SU-DHL-6 (cell line): ENCODE data around the gene BICD1.

Experiments
- H2AFZ ChIP-seq: fragments of 200-600 bp; sonication (generic); 2 replicates; pipeline ENCODE4 v1.6.1; 2014; ENCODE audit warnings: low read depth, mild to moderate bottlenecking, moderate library complexity, mixed read lengths, antibody characterized with exemption, low read length; ENCODE audit not compliant: severe bottlenecking
- H3F3A ChIP-seq: fragments of 200-600 bp; shearing (Covaris generic); 2 replicates; pipeline ENCODE4 v1.6.0; 2016; ENCODE audit warnings: antibody characterized with exemption, mild to moderate bottlenecking; ENCODE audit not compliant: insufficient read depth
- H3K27ac ChIP-seq: fragments of 200-600 bp; sonication (generic); 2 replicates; pipeline ENCODE4 v1.5.1; 2016; ENCODE audit warnings: low read depth, mild to moderate bottlenecking, low read length, moderate library complexity, mixed read lengths
- H3K27me3 ChIP-seq: fragments of 200-600 bp; sonication (generic), shearing (Covaris generic); 2 replicates; pipeline ENCODE4 v1.6.0; 2014; ENCODE audit warnings: mild to moderate bottlenecking, low read length
- H3K36me3 ChIP-seq: fragments of 200-600 bp; sonication (generic); 2 replicates; pipeline ENCODE4 v1.6.1; 2014; ENCODE audit warnings: mild to moderate bottlenecking, low read length, mixed read lengths
- H3K4me2 ChIP-seq: fragments of 300-600, 200-600 bp; shearing (Covaris generic), sonication (generic); 2 replicates; pipeline ENCODE4 v1.6.0; 2014; ENCODE audit warnings: low read length, low read depth, mild to moderate bottlenecking; ENCODE audit not compliant: poor library complexity, severe bottlenecking
- H3K4me3 ChIP-seq: fragments of 200-600 bp; sonication (generic); 2 replicates; pipeline ENCODE4 v1.5.1; 2014; ENCODE audit warnings: antibody characterized with exemption, low read length, mild to moderate bottlenecking, mixed read lengths; ENCODE audit not compliant: insufficient read depth, poor library complexity, severe bottlenecking
- H3K79me2 ChIP-seq: fragments of 200-600 bp; sonication (generic); 2 replicates; pipeline ENCODE4 v1.6.1; 2014; ENCODE audit warnings: mild to moderate bottlenecking, low read length, moderate library complexity; ENCODE audit not compliant: insufficient read depth
- H3K9ac ChIP-seq: fragments of 200-600 bp; sonication (generic); 2 replicates; pipeline ENCODE4 v1.7.0; 2014; ENCODE audit warnings: mild to moderate bottlenecking, low read length
- H3K9me2 ChIP-seq: fragments of 200-600 bp; sonication (generic); replicated peaks from 2 replicates; pipeline ENCODE4 v1.6.1; 2014; ENCODE audit warnings: low read length; ENCODE audit not compliant: insufficient read depth
- H3K9me3 ChIP-seq: fragments of 200-600 bp; sonication (generic); 2 replicates; pipeline ENCODE4 v1.6.1; 2014; ENCODE audit warnings: low read length, mixed read lengths; ENCODE audit not compliant: insufficient read depth
- H4K20me1 ChIP-seq: fragments of 200-600 bp; sonication (generic); 2 replicates; pipeline ENCODE4 v1.6.1; 2014; ENCODE audit warnings: low read depth, mild to moderate bottlenecking, antibody characterized with exemption, low read length, moderate library complexity, mixed read lengths
- CTCF ChIP-seq: fragments of 200-600 bp; sonication (generic); IDR thresholded peaks from one replicate; pipeline ENCODE4 v1.5.1; 2017; ENCODE audit warnings: antibody characterized with exemption, mild to moderate bottlenecking, low read length, moderate library complexity; ENCODE audit not compliant: insufficient read depth, poor library complexity, severe bottlenecking
- EZH2phosphoT487 ChIP-seq: fragments of 200-600 bp; sonication (generic), shearing (Covaris generic); conservative IDR thresholded peaks from 2 replicates; pipeline ENCODE4 v1.6.1; 2018; ENCODE audit warnings: mild to moderate bottlenecking, antibody characterized with exemption, low read length, moderate library complexity, mixed read lengths

Gene BICD1

DNA sequence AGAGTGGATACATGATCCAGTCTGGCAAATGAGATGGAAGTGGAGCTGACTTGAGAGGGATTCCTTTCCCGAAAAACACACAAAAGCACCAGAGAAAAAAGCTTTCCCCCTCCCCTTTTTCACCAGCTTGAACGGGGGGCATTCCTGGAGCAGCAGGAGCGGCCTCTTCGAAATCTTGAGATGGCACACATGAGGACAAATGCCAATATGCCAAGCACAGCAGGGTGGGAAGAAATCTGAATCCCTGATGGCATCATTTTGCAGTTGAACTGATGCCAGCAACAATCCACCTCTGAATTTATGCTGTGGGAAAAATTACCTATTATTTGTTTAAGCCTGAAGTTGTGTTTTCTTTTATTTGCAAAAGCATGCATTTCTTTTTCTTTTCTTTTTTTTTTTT lies 29.7 kb upstream of the BICD1 start:
- no peaks in the 10 kb centered on the region for H3K9me3 ChIP-seq
- TF ChIP-seq CTCF: no peak
- TF ChIP-seq EZH2phosphoT487: no peak
- H3K36me3 ChIP-seq: no peaks in the 10 kb centered on the region
- H3K79me2 ChIP-seq: no peaks in the 10 kb centered on the region
- no peaks in the 10 kb centered on the region for H3F3A ChIP-seq
- H4K20me1 ChIP-seq: no peaks in the 10 kb centered on the region
- H3K4me2 ChIP-seq: no peak overlapping the region
- H2AFZ ChIP-seq: no peak overlapping the region
- no peaks in the 10 kb centered on the region for H3K27me3 ChIP-seq
- H3K27ac ChIP-seq: no peak overlapping the region
- H3K4me3 ChIP-seq: no peak overlapping the region
- no peak overlapping the region for H3K9ac ChIP-seq
- no peaks in the 10 kb centered on the region for H3K9me2 ChIP-seq

DNA sequence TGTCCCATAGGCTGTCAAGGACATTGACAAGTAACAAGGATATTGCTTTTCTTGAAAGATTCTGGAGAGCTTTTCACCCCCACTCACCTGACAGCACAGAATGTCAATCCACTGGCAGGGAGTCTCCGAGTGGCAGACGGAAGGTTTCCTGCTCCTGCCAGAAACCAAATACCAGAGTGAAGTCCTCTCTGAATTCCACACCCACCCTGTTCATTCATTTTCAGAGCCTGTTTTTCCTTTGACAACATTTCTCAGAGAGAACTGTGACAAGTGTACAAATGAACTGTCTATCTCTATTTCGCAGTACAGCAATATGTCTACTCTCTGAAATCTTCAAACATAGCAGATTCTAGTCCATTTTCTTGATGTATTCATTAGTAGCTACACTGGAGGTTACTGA lies 26.2 kb upstream of the BICD1 start:
- H3K79me2 ChIP-seq: no peaks in the 10 kb centered on the region
- no peaks in the 10 kb centered on the region for H3K9me3 ChIP-seq
- no peak for TF ChIP-seq CTCF
- TF ChIP-seq EZH2phosphoT487: no peak

DNA sequence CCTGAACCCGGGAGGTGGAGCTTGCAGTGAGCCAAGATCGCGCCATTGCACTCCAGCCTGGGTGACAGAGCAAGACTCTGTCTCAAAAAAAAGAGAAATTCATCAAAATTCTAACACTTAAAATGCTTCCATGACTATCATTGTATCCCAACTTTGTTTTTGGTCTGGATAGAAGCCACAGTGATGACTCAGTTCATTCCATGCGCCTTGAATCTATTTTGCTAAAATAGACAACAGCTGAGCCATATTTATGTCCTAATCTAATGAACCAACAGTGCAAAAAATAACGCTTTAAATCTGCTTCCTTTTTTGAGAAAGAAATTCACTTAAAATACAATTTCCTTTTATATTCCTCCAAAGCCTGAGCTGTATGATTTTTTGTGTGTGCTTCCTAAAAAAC lies 23.2 kb upstream of the BICD1 start:
- Histone ChIP-seq H3K4me2 (no peak overlapping the region), H3K27ac (no peak overlapping the region), H3K9me3 (no peaks in the 10 kb centered on the region), H3K27me3 (no peaks in the 10 kb centered on the region), H3K4me3 (no peak overlapping the region), H3K9me2 (no peaks in the 10 kb centered on the region), H3K79me2 (no peaks in the 10 kb centered on the region), H4K20me1 (no peaks in the 10 kb centered on the region), H3K36me3 (no peaks in the 10 kb centered on the region), H3K9ac (no peak overlapping the region), H3F3A (no peaks in the 10 kb centered on the region), H2AFZ (no peak overlapping the region)
- no peak for TF ChIP-seq CTCF
- TF ChIP-seq EZH2phosphoT487: no peak

More for the DNA sequence above, 26.2 kb upstream of the BICD1 start:
- Histone ChIP-seq H3K27ac (no peak overlapping the region), H3K4me3 (no peak overlapping the region), H3K9ac (no peak overlapping the region), H3F3A (no peaks in the 10 kb centered on the region), H3K36me3 (no peaks in the 10 kb centered on the region), H2AFZ (no peak overlapping the region), H3K9me2 (no peaks in the 10 kb centered on the region), H3K4me2 (no peak overlapping the region), H4K20me1 (no peaks in the 10 kb centered on the region), H3K27me3 (no peaks in the 10 kb centered on the region)
